Cardiac muscle cell (in vitro differentiated cells and primary cell): Measurements from ENCODE around the gene FAM168A. TPM values are rescaled to one million over a fixed set of nuclear protein-coding genes. Genes with fewer than 3 reads are reported as not detected.
A peak's percentile ranks its signal among the peaks of the same experiment; 100 is the strongest.

Source experiments
- DNase-seq, 2 donors: peaks; one replicate each; pipeline versions ENCODE4 v3.0.0 to v3.0.0-alpha.2; 2010 to 2017; ENCODE audit warnings: low read depth in 1 of 2, low spot score in 1 of 2
- H3K27ac ChIP-seq: fragments of 200-600 bp; sonication (generic); 2 replicates; pipeline ENCODE4 v1.5.1; 2016
- H3K27me3 ChIP-seq: fragments of 200-600 bp; sonication (generic); 2 replicates; pipeline ENCODE4 v1.6.0; 2016; ENCODE audit warnings: control low read depth
- H3K36me3 ChIP-seq: fragments of 200-600 bp; sonication (generic); 2 replicates; pipeline ENCODE4 v1.5.1; 2016; ENCODE audit warnings: control low read depth
- H3K4me1 ChIP-seq: fragments of 200-600 bp; sonication (generic); 2 replicates; pipeline ENCODE4 v1.8.1; 2017; ENCODE audit warnings: low read depth, mild to moderate bottlenecking, mixed run types
- H3K4me3 ChIP-seq: fragments of 200-600 bp; sonication (generic); 2 replicates; pipeline ENCODE4 v1.5.1; 2016; ENCODE audit warnings: mild to moderate bottlenecking
- H3K9me3 ChIP-seq: fragments of 200-600 bp; sonication (generic); 2 replicates; pipeline ENCODE4 v1.5.1; 2017; ENCODE audit warnings: low read depth, mild to moderate bottlenecking, control low read depth
- CTCF ChIP-seq: IDR thresholded peaks from 2 replicates; pipeline ENCODE4 v1.5.1; 2012; ENCODE audit warnings: low read depth, mild to moderate bottlenecking, low read length
- polyA plus RNA-seq: library from polyadenylated mRNA; unstranded; fragments of >200 nt; fragmentation: Nextera tagmentation; extraction: Ambion mirVana; gene quantifications from 2 replicates; pipeline ENCODE4 v1.2.1, GENCODE V29; 2016
- total RNA-seq: library from RNA; depleted of rRNA; stranded (reverse); fragments of >200 nt; gene quantifications from 2 replicates; pipeline ENCODE4 v1.2.3, GENCODE V29; 2016

FAM168A gene
- total and polyA plus RNA-seq, 2 experiments from 2014 or later, result 9.7 to 32.4 TPM

DNA sequence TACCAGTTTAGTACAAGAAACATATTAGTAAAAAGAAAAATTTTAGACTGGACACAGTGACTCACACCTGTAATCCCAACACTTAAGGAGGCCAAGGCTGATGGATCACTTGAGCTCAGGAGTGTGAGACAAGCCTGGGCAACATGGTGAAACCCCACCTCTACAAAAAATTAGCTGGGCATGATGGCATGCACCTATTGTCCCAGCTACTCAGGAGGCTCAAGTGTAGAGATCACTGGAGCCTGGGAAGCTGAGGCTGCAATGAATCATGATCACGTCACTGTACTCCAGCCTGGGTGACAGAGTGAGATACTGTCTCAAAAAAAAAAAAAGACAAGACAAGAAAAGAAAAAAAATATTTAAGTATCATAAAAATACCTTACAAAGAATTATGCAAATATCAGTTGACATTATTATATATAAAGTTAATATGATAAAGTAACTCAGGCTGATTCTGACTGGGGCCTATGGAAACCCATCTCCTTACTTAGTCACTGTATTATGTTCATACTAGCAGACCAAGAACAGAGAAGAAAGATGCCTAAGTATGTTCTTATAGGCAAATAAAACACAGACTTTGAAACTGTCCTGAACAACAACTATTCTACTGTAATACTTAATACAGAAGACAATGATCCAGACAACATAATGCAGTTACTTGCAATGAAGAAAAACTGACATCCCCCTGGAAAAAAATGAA, 27.3 kb downstream of the FAM168A start:
- peak in 1 of 2 donors; percentile 33 for DNase-seq
- no peaks in the 10 kb centered on the region for H3K9me3 ChIP-seq
- no peak for TF ChIP-seq CTCF
- no peaks in the 10 kb centered on the region for H3K4me1 ChIP-seq
- no peak overlapping the region for H3K27ac ChIP-seq
- no peaks in the 10 kb centered on the region for H3K36me3 ChIP-seq
- no peaks in the 10 kb centered on the region for H3K27me3 ChIP-seq
- no peak overlapping the region for H3K4me3 ChIP-seq

DNA sequence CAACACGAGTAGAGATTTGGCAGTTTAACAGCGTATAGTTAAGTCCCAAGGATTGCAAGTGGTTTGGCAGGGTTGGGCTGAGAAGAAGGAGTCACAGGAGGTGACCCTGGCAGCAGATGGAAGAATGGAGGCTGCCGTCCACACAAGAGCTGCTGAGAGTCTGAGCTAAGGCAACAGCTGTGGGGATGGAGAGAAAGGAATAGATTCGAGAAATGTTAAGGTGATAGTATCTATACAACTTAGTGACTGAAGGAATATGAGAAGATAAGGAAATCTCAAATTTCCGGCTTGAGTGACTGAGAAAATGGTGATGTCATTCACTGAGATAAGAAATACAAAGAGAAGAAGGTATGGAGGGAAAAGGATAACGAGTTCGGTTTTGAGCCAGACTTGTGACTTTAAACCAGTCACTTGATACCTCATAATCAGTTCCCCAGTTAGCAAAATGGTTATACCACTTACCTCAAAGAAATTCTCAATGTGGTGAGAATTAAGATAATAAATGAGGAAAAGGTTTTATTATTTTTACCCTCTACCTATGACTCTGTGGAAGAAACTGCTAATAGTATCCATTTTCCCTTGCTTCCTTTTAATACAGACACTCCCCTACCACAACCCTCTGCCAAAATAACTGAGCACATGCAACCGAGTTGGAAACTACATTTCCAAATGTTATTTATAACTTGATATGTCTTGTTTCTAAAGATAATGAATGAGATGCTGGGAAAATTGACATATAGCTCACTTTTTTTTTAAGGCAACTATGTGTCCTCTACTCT, 30.7 kb downstream of the FAM168A start:
- no peaks in the 10 kb centered on the region for H3K9me3 ChIP-seq
- no peaks in the 10 kb centered on the region for H3K27me3 ChIP-seq
- no peaks in the 10 kb centered on the region for H3K36me3 ChIP-seq
- H3K27ac ChIP-seq, result no peak overlapping the region
- no peak overlapping the region for H3K4me3 ChIP-seq
- peaks cover 6% of the 10 kb centered on the region for H3K4me1 ChIP-seq
- TF ChIP-seq CTCF, result no peak
- peak in 1 of 2 donors; percentile 12 for DNase-seq

DNA sequence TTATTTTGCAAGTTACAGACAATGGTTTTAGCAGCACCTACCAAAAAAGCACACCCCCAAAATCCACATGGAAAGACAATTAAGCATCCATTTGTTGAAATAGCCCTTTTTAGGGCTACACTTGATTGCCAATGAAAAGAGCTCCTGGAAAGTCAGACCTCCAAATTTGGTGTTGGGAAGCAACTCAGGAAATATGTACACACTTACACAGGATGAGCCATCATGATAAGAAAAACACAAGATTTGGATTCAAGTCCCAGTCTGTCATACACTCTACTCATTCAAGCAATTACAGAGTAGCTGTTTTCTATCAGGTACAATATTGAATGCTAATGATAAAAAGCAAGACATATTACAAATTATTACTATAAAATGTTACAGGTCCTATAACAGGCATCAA, 31.5 kb downstream of the FAM168A start:
- no peaks in the 10 kb centered on the region for H3K36me3 ChIP-seq
- peak in 1 of 2 donors; percentile 11 for DNase-seq
- no peak overlapping the region for H3K27ac ChIP-seq
- peaks cover 6% of the 10 kb centered on the region for H3K4me1 ChIP-seq
- no peaks in the 10 kb centered on the region for H3K9me3 ChIP-seq
- no peaks in the 10 kb centered on the region for H3K27me3 ChIP-seq
- TF ChIP-seq CTCF, result no peak
- no peak overlapping the region for H3K4me3 ChIP-seq

DNA sequence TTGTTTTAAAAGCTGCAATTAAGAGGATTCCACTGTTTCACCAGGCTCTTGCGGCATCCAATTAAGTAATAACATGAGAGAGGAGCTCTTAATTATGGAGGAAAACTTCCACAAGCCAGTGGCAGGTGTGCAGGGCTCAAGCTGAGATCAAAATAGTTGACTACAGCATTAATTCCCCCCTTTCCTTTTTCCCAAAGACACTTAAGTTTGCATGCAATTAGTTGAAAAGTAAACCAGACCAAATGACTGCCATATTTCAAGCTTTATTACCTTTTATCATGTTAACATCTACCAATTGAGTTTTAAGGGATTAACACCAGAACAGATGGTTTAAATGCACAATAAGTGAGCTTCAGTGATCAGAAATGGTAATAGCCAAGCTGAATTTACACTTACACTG, 32.1 kb downstream of the FAM168A start:
- TF ChIP-seq CTCF, result no peak
- no peak overlapping the region for H3K27ac ChIP-seq
- H3K9me3 ChIP-seq, result no peaks in the 10 kb centered on the region
- DNase-seq, result no peak
- no peaks in the 10 kb centered on the region for H3K27me3 ChIP-seq
- no peak overlapping the region for H3K4me3 ChIP-seq
- H3K36me3 ChIP-seq, result no peaks in the 10 kb centered on the region
- H3K4me1 ChIP-seq, result peaks cover 6% of the 10 kb centered on the region

GRCh38 chr11:73564903-73565302, 33.0 kb downstream of the FAM168A start:
- no peaks in the 10 kb centered on the region for H3K36me3 ChIP-seq
- H3K27ac ChIP-seq, result peak overlapping the region; percentile 18
- peaks cover 6% of the 10 kb centered on the region for H3K4me1 ChIP-seq
- H3K4me3 ChIP-seq, result no peak overlapping the region
- no peak for TF ChIP-seq CTCF
- H3K9me3 ChIP-seq, result no peaks in the 10 kb centered on the region
- no peak for DNase-seq
- no peaks in the 10 kb centered on the region for H3K27me3 ChIP-seq
